ENCODE measurements around the gene NPAS3.

The NPAS3 gene

GRCh38 chr14:33118668-33119067, 180.0 kb downstream of the NPAS3 start:
- no peak overlapping the region for H3K27ac ChIP-seq (ENCODE audit: insufficient read depth, low read depth, low read length, poor library complexity, severe bottlenecking)
- H3K9me3 ChIP-seq (ENCODE audit: control insufficient read depth, low read length), result no peaks in the 10 kb centered on the region
- WGBS, 2 experiments, result 77 to 86% methylated on average over 1 of the region's 1 CpG
- no peaks in the 10 kb centered on the region for H3K27me3 ChIP-seq (ENCODE audit: control insufficient read depth, insufficient read depth, low read length, poor library complexity, severe bottlenecking)
- H3K36me3 ChIP-seq (ENCODE audit: control insufficient read depth, insufficient read depth, low read length), result no peaks in the 10 kb centered on the region
- H3K4me3 ChIP-seq (ENCODE audit: insufficient read depth, low read depth, low read length), result no peak overlapping the region
- no peaks in the 10 kb centered on the region for H3K4me1 ChIP-seq (ENCODE audit: control insufficient read depth, insufficient read depth, low read length)

GRCh38 chr14:33120341-33120740, 181.7 kb downstream of the NPAS3 start:
- Histone ChIP-seq H3K9me3 (ENCODE audit: control insufficient read depth, low read length) (no peaks in the 10 kb centered on the region), H3K4me3 (ENCODE audit: insufficient read depth, low read depth, low read length) (no peak overlapping the region), H3K27ac (ENCODE audit: insufficient read depth, low read depth, low read length, poor library complexity, severe bottlenecking) (no peak overlapping the region), H3K36me3 (ENCODE audit: control insufficient read depth, insufficient read depth, low read length) (no peaks in the 10 kb centered on the region), H3K27me3 (ENCODE audit: control insufficient read depth, insufficient read depth, low read length, poor library complexity, severe bottlenecking) (no peaks in the 10 kb centered on the region), H3K4me1 (ENCODE audit: control insufficient read depth, insufficient read depth, low read length) (no peaks in the 10 kb centered on the region)
- WGBS, 2 experiments, result 79 to 85% methylated on average over 3 of the region's 3 CpGs

- Histone ChIP-seq H3K36me3 (ENCODE audit: control insufficient read depth, insufficient read depth, low read length) (no peaks in the 10 kb centered on the region), H3K4me3 (ENCODE audit: insufficient read depth, low read depth, low read length) (no peak overlapping the region), H3K27ac (ENCODE audit: insufficient read depth, low read depth, low read length, poor library complexity, severe bottlenecking) (no peak overlapping the region), H3K9me3 (ENCODE audit: control insufficient read depth, low read length) (no peaks in the 10 kb centered on the region), H3K4me1 (ENCODE audit: control insufficient read depth, insufficient read depth, low read length) (no peaks in the 10 kb centered on the region), H3K27me3 (ENCODE audit: control insufficient read depth, insufficient read depth, low read length, poor library complexity, severe bottlenecking) (no peaks in the 10 kb centered on the region)
- 90 to 94% methylated on average over 4 of the region's 4 CpGs for WGBS, 2 experiments
Measured at GRCh38 chr14:33120966-33121365, 182.3 kb downstream of the NPAS3 start.

- no peaks in the 10 kb centered on the region for H3K4me1 ChIP-seq (ENCODE audit: control insufficient read depth, insufficient read depth, low read length)
- H3K9me3 ChIP-seq (ENCODE audit: control insufficient read depth, low read length), result no peaks in the 10 kb centered on the region
- no peak overlapping the region for H3K4me3 ChIP-seq (ENCODE audit: insufficient read depth, low read depth, low read length)
- no peaks in the 10 kb centered on the region for H3K36me3 ChIP-seq (ENCODE audit: control insufficient read depth, insufficient read depth, low read length)
- no peak overlapping the region for H3K27ac ChIP-seq (ENCODE audit: insufficient read depth, low read depth, low read length, poor library complexity, severe bottlenecking)
- WGBS, 2 experiments, result 99 to 100% methylated on average over 2 of the region's 2 CpGs
- H3K27me3 ChIP-seq (ENCODE audit: control insufficient read depth, insufficient read depth, low read length, poor library complexity, severe bottlenecking), result no peaks in the 10 kb centered on the region
Measured at GRCh38 chr14:33123281-33123680, 184.6 kb downstream of the NPAS3 start.

- 93 to 98% methylated on average over 1 of the region's 1 CpG for WGBS, 2 experiments
- no peaks in the 10 kb centered on the region for H3K9me3 ChIP-seq (ENCODE audit: control insufficient read depth, low read length)
- no peaks in the 10 kb centered on the region for H3K4me1 ChIP-seq (ENCODE audit: control insufficient read depth, insufficient read depth, low read length)
- H3K4me3 ChIP-seq (ENCODE audit: insufficient read depth, low read depth, low read length), result no peak overlapping the region
- no peaks in the 10 kb centered on the region for H3K27me3 ChIP-seq (ENCODE audit: control insufficient read depth, insufficient read depth, low read length, poor library complexity, severe bottlenecking)
- H3K27ac ChIP-seq (ENCODE audit: insufficient read depth, low read depth, low read length, poor library complexity, severe bottlenecking), result no peak overlapping the region
- no peaks in the 10 kb centered on the region for H3K36me3 ChIP-seq (ENCODE audit: control insufficient read depth, insufficient read depth, low read length)
Measured at GRCh38 chr14:33126433-33126832, 187.8 kb downstream of the NPAS3 start.

GRCh38 chr14:33127531-33127930, 188.9 kb downstream of the NPAS3 start:
- WGBS, 2 experiments, result 85 to 88% methylated on average over 1 of the region's 1 CpG

GRCh38 chr14:33131801-33132200, 193.1 kb downstream of the NPAS3 start:
- Histone ChIP-seq H3K4me1 (ENCODE audit: control insufficient read depth, insufficient read depth, low read length) (no peaks in the 10 kb centered on the region), H3K36me3 (ENCODE audit: control insufficient read depth, insufficient read depth, low read length) (no peaks in the 10 kb centered on the region), H3K9me3 (ENCODE audit: control insufficient read depth, low read length) (no peaks in the 10 kb centered on the region), H3K4me3 (ENCODE audit: insufficient read depth, low read depth, low read length) (no peak overlapping the region), H3K27ac (ENCODE audit: insufficient read depth, low read depth, low read length, poor library complexity, severe bottlenecking) (no peak overlapping the region), H3K27me3 (ENCODE audit: control insufficient read depth, insufficient read depth, low read length, poor library complexity, severe bottlenecking) (no peaks in the 10 kb centered on the region)
- WGBS, 2 experiments, result 94 to 100% methylated on average over 2 of the region's 2 CpGs

More at GRCh38 chr14:33127531-33127930, 188.9 kb downstream of the NPAS3 start:
- Histone ChIP-seq H3K4me1 (ENCODE audit: control insufficient read depth, insufficient read depth, low read length) (no peaks in the 10 kb centered on the region), H3K27ac (ENCODE audit: insufficient read depth, low read depth, low read length, poor library complexity, severe bottlenecking) (no peak overlapping the region), H3K9me3 (ENCODE audit: control insufficient read depth, low read length) (no peaks in the 10 kb centered on the region), H3K4me3 (ENCODE audit: insufficient read depth, low read depth, low read length) (no peak overlapping the region), H3K36me3 (ENCODE audit: control insufficient read depth, insufficient read depth, low read length) (no peaks in the 10 kb centered on the region), H3K27me3 (ENCODE audit: control insufficient read depth, insufficient read depth, low read length, poor library complexity, severe bottlenecking) (no peaks in the 10 kb centered on the region)

GRCh38 chr14:33134162-33134561, 195.5 kb downstream of the NPAS3 start:
- WGBS, 2 experiments, result 27 to 28% methylated on average over 3 to 4 of the region's 4 CpGs
- H3K4me1 ChIP-seq (ENCODE audit: control insufficient read depth, insufficient read depth, low read length), result no peaks in the 10 kb centered on the region

GRCh38 chr14:33134975-33135374, 196.3 kb downstream of the NPAS3 start:
- Histone ChIP-seq H3K36me3 (ENCODE audit: control insufficient read depth, insufficient read depth, low read length) (no peaks in the 10 kb centered on the region), H3K9me3 (ENCODE audit: control insufficient read depth, low read length) (no peaks in the 10 kb centered on the region), H3K4me1 (ENCODE audit: control insufficient read depth, insufficient read depth, low read length) (no peaks in the 10 kb centered on the region), H3K4me3 (ENCODE audit: insufficient read depth, low read depth, low read length) (no peak overlapping the region), H3K27ac (ENCODE audit: insufficient read depth, low read depth, low read length, poor library complexity, severe bottlenecking) (no peak overlapping the region), H3K27me3 (ENCODE audit: control insufficient read depth, insufficient read depth, low read length, poor library complexity, severe bottlenecking) (no peaks in the 10 kb centered on the region)
- WGBS, 2 experiments, result 96 to 97% methylated on average over 3 of the region's 3 CpGs

More at GRCh38 chr14:33134162-33134561, 195.5 kb downstream of the NPAS3 start:
- H3K27me3 ChIP-seq (ENCODE audit: control insufficient read depth, insufficient read depth, low read length, poor library complexity, severe bottlenecking), result no peaks in the 10 kb centered on the region
- H3K4me3 ChIP-seq (ENCODE audit: insufficient read depth, low read depth, low read length), result no peak overlapping the region
- no peaks in the 10 kb centered on the region for H3K9me3 ChIP-seq (ENCODE audit: control insufficient read depth, low read length)
- no peak overlapping the region for H3K27ac ChIP-seq (ENCODE audit: insufficient read depth, low read depth, low read length, poor library complexity, severe bottlenecking)
- H3K36me3 ChIP-seq (ENCODE audit: control insufficient read depth, insufficient read depth, low read length), result no peaks in the 10 kb centered on the region

GRCh38 chr14:33150666-33151428, 212.2 kb downstream of the NPAS3 start:
- Histone ChIP-seq H3K4me1 (ENCODE audit: control insufficient read depth, insufficient read depth, low read length) (no peaks in the 10 kb centered on the region), H3K4me3 (ENCODE audit: insufficient read depth, low read depth, low read length) (no peak overlapping the region), H3K9me3 (ENCODE audit: control insufficient read depth, low read length) (no peaks in the 10 kb centered on the region), H3K27ac (ENCODE audit: insufficient read depth, low read depth, low read length, poor library complexity, severe bottlenecking) (no peak overlapping the region), H3K36me3 (ENCODE audit: control insufficient read depth, insufficient read depth, low read length) (no peaks in the 10 kb centered on the region), H3K27me3 (ENCODE audit: control insufficient read depth, insufficient read depth, low read length, poor library complexity, severe bottlenecking) (no peaks in the 10 kb centered on the region)
- 92 to 94% methylated on average over 5 to 8 of the region's 8 CpGs for WGBS, 2 experiments

Data from ectodermal cell (in vitro differentiated cells).